Activated CD8-positive, alpha-beta memory T cell treated with anti-CD3 and anti-CD28 coated beads, Interleukin-2, amount 50 U/mL, for 24 hours (primary cell): ENCODE results near the gene INTS12.

ENCODE experiments used
- DNase-seq: peaks from one replicate; pipeline ENCODE4 v3.0.0-alpha.2; 2020; ENCODE audit errors: extremely low read depth

INTS12 gene

DNA sequence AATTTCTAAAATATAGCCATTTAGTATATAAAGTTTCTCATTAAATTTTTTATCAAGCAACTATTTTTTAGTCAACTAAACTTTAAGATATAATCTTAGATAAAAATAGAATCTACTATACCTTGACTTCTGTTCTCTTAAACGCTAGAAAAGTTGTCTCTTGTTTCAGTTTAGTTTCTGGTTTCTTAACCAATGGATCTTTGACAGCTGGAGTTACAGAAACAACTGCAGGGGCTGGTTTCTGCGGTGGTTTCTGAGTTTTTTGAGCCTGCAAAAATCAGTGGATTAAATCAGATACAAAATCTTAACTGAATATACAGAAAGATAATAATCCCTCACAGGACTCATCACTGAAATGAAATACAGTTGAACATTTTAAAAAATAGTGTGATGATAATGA, 21.9 kb downstream of the INTS12 start:
- no peak for DNase-seq

DNA sequence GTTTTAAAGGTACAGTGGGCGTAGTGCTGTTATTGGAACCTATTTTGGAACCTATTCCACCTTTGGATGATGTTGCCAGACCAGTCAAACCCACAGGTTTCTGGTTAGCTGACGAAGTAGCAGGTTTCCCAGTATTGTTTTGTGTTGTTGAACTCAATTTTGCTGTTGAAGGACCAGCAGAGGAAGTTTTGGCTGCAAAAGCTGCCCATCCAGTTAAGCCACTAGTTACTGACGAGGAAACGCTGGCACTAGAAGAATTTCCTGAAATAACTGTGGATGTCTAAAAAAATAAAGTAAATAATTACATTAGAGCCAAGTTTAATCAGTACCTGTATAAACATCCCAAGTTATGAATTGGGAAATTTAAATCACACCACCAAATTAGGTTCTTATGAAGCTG, 25.5 kb downstream of the INTS12 start:
- no peak for DNase-seq

DNA sequence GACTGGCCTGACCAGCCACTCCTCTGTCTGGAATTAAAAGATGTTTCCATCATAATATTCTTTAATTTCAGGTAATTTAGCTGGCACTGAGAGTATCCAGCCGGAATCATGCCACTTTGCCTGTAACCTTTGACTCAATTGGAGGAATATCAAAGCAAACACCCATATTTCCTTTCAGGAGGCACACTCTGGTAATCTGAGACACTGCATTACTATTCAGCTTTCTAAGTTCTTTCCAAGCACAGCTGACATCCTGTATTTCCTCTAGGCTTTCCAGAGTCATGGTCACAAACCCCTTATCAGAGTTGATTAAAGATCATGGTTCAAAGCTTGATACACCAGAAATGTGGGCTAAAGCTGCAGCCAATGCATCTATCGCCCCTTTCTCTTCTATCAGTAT, 29.3 kb downstream of the INTS12 start:
- DNase-seq = no peak

DNA sequence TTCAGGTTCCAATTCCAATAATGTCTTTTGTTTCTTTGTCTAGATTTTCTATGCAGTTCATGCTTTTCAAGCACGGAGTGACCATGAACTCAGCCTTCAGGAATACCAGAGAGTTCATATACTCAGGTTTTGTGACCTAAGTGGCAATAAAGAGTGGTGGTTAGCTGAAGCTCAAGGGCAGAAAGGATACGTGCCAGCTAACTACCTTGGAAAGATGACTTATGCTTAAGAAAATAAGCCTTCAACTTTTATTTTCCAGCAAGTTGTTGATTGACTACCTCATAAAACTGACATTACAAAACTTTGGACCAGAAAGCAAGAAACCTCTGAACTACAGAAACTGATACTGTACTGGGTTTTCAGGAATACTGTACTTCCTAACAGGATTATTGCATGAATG, 30.8 kb downstream of the INTS12 start:
- DNase-seq = no peak

DNA sequence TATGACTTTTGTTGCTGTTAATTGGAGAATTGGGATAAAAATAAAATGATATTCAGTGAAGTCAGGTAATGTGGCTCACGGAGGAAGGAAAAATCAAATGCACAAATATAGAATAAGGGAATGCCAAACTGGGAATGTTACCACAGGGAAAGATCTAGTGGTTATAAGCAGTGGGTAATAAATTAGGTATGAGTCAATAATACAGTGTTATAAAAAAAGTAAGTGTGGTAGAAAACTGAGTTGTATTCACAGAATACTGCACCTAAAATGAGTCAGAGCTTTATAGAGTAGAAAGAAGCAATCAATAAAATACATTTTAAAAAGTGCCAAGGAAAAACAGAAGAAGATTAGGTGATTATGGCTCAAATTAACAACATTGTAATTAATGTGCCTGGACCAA, 34.5 kb downstream of the INTS12 start:
- no peak for DNase-seq

DNA sequence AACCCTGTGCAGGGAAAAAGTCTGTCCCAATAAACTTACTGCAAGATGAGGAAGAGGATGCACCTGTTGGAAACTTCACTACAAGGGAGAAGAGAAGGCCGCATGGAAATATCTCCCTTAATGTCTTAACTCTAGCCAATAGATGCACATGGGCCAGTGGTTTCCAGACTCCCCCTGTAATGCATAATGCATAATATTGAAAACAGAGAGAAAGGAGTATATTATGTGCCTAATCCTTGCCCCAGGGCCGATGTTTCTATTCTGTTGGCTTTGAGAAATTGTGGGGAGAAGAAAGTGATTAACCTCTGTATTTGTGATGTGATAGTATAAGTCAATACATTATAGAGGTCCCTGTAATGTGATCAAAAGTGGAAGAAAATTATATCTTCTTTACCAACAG, 37.2 kb downstream of the INTS12 start:
- no peak for DNase-seq

DNA sequence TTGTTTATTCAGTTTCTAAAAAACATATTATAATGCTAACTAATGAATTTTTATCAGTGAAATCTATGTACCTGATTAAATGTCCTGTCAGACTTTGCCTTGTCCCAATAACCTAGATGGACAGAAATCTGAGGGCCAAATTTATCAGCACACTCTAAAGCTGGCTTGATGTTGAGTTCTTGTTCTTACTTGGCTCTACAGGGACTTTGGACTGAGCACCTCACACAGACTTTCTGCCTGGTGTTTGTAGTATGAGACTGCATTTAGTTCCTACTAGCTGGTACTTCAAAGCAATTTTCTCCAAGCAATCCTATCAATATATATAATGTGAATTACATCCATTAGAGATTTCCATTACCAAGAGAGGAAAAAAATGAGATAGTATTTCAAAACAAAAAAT, 37.8 kb downstream of the INTS12 start:
- DNase-seq = no peak

DNA sequence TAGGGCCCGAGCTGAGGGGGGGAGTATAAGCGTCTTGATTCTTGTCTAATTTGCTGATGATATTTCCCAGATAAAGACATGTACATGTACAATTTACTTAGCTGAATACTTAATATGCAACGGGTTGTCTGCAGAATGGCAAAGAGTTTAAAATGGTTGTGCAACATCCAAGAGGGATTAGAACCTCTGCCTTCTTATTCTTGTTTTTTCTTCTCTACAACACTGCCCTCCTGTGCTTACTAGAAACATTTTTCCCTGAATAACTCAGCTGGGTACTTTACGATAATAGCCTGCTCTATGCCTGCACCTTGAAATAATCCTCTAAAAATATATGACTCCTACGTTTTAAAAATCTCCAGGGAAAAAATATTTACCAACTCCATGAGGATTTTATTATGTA, 41.8 kb downstream of the INTS12 start:
- DNase-seq = no peak

DNA sequence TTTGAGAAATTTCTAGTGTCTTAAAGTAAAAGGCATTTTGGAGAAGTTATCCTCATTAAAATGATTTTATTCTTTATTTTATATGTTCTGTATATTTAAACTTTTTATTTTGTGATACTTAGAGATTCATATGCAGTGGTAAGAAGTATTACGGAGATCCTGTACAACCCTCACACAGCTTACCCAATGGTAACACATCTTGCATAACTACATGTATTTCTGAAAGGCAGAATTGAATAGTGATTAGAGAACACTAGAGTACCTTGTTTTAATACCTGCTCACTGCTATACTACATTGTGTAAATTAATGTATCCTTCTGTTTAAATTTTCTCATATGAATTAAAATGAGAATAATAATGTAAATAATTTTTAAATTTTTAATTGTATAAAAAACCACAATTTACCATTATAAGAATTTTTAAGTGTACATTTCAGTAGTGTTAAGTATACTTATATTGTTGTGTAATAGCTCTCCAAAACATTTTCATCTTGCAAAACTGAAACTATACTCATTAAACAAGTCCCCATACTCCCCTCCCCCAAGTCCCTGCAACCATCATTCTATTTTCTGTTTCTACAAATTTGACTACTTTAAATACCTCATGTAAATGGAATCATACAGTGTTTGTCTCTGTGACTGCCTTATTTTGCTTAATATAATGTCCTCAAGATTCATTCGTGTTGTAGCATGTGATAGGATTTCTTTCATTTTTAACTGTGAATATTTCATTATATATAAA, 45.4 kb downstream of the INTS12 start:
- no peak for DNase-seq

DNA sequence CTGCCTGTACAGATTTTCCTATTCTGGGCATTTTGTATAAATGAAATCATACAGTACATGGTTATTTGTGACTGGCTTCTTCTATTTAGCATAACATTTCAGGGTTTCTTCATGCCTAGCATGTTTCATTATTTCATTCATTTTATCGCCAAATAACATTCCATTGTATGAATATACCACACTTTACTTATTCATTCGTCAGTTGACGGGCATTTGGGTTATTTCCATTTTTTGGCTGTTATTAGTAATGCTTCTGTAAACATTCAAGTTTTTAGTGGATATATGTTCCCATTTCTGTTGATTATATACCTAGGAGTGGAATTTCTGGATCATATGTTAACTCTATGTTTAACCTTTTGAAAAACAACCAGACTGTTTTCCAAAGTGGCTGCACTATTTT, 47.5 kb downstream of the INTS12 start:
- DNase-seq = no peak

DNA sequence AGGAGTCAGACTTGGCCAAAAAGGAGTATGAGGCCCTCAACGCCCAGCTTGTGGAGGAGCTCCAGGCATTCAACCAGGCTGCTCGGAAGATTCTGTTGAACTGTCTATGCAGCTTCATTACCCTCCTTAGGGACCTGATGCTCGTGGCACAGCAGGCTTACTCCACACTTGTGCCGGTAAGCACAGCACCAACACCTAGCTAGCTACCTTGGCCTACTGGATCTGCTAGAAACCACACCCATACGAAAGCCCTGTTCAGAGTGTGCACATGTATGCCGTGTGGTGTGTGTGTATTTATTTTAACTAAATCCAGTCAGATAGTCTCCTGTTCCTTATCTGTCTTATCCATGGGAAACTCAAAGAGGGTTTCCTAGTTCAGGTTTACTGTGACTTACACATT, 49.3 kb downstream of the INTS12 start:
- DNase-seq = no peak

DNA sequence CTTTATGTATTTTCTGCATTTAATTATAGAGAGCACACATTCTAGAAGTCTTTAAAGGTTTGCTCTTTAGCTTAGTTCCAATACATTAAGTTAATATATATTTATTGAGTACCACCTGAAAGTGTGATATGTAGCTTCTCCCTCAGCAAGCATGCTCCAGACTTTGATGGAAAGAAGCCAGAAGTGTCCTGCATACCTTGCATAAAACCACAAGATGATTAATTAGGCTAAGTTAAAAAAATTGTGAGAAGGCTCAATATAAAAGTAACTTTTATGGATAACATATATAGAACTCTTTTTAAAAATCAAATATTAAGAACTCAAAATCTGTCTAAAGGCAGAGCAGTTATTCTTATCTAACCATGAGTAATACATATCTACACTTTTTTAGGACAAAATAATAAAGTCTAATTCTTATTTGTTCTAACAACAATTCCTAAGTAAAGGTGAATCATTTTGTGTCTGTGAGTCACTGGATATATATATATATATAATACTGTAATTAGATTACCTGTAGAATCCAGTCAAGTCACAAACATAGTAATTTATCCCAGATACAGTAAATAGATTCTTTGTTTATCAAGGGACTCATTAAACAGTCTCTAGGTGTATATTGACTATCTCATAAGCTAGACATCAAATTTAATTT, 51.2 kb downstream of the INTS12 start:
- no peak for DNase-seq

DNA sequence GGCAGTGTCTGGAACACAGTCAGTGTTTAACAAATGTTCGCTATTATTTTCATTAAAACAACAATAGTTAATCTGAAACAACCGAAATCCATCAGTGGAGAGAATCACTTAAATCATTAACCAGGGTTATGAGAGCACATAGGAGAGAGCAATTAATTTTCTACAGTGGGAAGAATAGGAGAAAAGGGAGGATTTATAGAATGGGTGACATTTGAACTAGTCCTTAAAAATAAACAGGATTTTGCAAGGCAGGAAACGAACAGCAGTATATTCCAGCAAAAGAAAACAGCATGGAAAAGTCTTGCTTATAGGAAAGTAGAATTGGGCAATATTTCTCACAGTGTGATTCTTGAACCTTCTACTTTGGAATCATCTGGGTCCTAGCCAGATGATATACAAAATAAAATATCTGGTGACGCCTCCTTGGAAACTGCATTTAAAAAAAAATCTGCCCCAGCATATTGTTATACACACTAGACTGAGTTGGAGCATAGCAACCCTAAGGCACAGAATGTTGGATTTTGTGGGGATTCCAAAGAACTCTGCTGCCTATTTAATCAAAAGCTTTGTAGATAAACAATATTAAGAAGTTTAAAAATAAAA, 56.1 kb downstream of the INTS12 start:
- no peak for DNase-seq

DNA sequence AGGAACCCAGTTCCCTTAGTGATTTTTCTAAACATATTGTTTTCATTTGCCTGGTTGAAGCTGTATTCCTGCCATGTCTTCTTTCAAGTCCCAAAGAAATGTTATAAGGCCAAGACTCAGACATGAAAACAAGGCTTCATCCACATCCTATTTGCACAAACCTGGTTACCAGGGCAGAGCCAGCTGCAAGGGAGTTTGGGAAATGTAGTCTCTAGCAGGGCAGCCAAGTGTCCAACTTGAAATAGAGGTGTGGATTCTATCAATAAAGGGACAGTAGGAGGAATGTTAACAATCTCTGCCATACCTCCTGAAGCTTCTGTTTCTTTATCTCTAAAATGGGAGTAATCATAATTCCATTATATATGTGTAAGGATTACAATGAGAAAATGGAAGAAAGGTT, 56.6 kb downstream of the INTS12 start:
- no peak for DNase-seq

DNA sequence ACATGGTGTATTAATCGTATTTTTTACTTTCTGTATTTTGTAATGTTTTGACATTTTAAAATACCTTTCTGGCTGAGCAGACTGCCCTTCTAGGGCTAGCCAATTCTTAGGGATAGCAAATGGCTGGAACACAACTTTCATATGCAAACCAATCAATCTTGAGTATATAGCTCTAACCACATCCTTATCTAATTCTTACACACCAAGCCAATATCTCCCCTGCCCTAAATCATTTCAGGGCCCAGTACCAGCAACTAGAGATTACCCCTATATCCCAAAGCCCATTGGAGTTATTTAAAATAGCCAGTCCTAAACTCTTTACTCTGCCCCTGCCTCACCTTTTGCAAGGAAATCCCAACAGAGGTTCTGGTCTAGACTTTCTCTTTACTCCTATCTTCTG, 58.3 kb downstream of the INTS12 start:
- DNase-seq = no peak

DNA sequence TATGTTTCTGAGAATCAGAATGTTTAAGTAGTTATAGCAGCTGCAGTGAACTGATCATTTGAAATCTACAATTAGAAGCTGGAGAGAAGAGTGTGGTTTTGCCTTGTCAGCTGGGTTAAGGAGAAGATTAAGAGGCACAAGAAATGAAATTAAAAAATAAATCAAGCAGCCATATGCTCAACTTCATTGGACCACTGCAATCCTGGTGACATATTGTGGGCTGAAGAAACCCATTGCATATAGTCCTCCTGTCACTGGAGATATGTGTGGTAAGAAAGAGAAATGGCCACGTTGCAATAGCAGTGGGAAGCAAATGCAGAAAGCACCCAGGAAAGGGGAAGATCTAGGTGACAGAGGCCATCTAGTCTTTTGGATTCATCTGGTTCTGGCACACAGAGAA, 63.0 kb downstream of the INTS12 start:
- DNase-seq = no peak

DNA sequence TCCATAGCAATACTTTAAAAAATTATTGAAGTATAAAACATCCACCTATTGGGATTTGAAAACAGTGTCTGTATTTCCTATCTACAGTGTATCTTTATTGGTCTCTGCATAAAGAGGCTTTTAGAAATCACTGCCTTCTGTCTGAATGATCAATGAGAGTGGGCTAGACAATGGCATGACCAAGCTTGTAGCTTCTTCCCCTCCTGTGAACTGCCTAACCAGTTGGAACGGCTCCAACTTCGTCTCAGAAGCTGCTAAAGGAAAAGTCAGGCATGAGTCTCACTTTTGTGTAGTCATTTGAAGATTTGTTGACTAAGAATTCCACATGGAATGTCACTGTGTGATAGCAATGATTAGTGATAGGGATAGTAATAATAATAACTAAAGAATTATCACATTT, 64.2 kb downstream of the INTS12 start:
- no peak for DNase-seq

DNA sequence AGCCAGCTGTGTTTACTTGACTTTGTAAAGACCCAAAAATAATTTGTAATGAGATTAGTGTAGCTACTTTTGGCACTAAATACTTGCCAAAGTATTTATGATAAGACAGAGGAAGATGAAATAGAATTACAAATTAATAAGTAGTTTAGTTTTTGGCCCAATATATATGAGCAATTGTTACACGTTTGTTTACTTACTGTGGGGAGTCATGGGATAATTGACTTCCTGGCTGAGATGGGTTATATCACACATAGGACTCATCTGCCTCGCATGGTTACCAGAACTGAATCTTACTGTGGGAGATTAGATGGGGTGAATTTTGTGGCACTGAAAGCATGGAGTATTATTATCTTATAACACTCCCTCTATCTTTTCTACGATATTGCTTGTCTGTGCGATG, 66.6 kb downstream of the INTS12 start:
- no peak for DNase-seq

DNA sequence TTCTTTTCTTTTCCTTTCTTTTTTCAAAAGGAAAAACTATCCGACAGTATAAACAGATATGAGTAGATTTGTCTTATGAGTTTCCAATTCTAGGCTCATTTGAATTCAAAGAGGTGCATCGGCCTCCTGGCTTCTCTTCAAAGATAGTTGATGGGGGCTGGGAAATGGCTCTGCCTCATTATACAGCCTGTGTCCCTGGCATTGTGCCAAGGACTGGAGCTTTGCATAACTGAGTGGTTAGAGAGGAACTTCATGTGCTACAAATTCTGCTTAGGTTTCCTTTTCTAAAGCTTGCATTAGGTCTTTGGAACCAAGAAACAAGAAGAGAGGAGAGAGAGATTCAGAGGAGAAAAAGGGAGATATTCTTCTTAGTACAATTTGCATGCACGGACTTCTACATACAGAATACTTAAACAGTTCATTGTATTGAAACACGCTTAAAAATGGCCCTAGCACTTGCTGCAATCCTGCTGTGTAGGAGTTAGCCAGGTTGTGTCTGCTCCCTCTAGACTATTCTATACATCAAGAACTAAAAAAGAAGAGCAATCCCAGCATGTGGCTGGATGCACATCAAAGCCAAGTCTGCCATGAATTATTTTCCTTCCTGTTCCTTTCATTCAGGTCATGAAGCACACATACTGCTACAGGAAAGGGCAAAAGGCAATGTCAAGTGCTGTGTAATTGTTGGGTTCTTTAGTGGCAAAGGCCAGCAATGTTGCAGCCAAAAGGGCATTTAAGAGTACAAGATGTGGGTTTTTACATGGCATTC, 70.9 kb downstream of the INTS12 start:
- no peak for DNase-seq

DNA sequence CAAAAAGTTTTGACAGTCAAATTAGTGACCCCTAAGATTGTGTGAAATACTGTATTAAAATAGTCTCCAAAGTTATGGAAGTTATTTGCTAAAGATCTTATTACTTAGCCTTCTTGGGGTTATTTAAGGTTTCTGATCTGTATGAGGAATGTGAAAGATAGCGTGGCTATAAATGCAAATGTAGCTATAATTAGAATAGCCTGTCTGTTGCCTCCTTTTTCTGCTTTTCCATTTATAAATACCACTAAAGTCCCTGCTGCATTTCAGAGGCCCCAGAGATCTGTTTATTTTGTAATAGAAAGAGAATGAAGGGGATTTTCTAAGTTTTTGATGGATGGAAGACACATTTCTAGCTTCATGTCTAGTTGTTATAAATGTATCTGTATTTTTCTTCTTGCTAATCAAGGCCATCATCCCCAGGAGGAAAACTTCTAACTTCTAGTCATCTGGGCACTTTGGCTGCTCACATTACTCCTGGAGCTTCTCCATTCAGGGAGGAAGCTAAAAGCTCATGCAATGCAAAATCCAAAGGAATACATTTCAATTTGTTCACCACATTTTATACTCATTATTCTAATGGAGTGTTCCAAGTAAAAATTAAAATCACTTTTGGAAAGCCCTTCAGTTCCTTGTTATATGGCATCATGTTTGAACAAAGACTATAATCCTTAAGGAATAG, 73.9 kb downstream of the INTS12 start:
- DNase-seq = no peak

DNA sequence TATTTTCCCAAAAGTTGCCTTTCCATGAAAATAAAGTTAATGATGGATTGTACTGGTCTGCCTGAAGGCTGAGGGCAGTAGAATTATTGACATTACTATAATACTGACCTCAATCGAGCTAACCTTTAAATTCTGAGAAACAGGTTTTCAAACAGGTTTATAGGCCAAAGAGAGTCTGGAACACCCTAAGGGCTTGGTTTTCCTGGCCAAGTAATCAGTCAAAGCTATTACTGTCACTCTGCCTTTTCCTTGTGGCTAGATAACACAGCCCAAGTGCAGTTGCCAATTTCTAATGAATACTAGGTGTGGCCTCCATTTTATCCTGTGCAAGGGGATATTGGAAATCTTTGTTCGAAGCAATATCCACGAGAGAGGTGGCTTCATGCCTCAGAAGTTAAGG, 75.2 kb downstream of the INTS12 start:
- no peak for DNase-seq
